NCI-H748 treated with DMSO at 0.1 percent for 48 hours (cell line): ENCODE data around the gene KCTD19.

ENCODE experiments used
- DNase-seq: peaks from one replicate; lab custom pipeline; 2025; lab: John Stamatoyannopoulos, UW

KCTD19 gene

GRCh38 chr16:67283039-67283825 lies 43.3 kb downstream of the KCTD19 start:
- DNase-seq = no peak

GRCh38 chr16:67282447-67282805 lies 44.1 kb downstream of the KCTD19 start:
- no peak for DNase-seq

- no peak for DNase-seq
These were observed 44.8 kb downstream of the KCTD19 start for GRCh38 chr16:67281536-67282446.

- no peak for DNase-seq
These were observed 46.2 kb downstream of the KCTD19 start for GRCh38 chr16:67280090-67281015.

GRCh38 chr16:67279296-67280089 lies 47.0 kb downstream of the KCTD19 start, which contains the start of gene PLEKHG4:
TSS of gene PLEKHG4 (plus strand) at chr16:67279532. CDS start at chr16:67280045, 513 bp downstream.
- peak; percentile 15 for DNase-seq

- DNase-seq = no peak
These were observed 47.7 kb downstream of the KCTD19 start for GRCh38 chr16:67278773-67279295.

GRCh38 chr16:67277999-67278772 lies 48.4 kb downstream of the KCTD19 start:
- no peak for DNase-seq

- no peak for DNase-seq
These were observed 49.1 kb downstream of the KCTD19 start for GRCh38 chr16:67277294-67277998.

- no peak for DNase-seq
These were observed 51.2 kb downstream of the KCTD19 start for GRCh38 chr16:67275321-67275720.

GRCh38 chr16:67271446-67271845 lies 55.1 kb downstream of the KCTD19 start:
- DNase-seq = no peak

- no peak for DNase-seq
These were observed 55.6 kb downstream of the KCTD19 start for GRCh38 chr16:67270931-67271338.

GRCh38 chr16:67269766-67270165 lies 56.8 kb downstream of the KCTD19 start:
- no peak for DNase-seq

- no peak for DNase-seq
These were observed 58.4 kb downstream of the KCTD19 start for GRCh38 chr16:67268136-67268579.

- DNase-seq = no peak
These were observed 60.7 kb downstream of the KCTD19 start for GRCh38 chr16:67265834-67266233.

GRCh38 chr16:67264866-67265265 lies 61.7 kb downstream of the KCTD19 start:
- DNase-seq = no peak

GRCh38 chr16:67264277-67264676 lies 62.3 kb downstream of the KCTD19 start:
- DNase-seq = no peak

GRCh38 chr16:67263201-67263600 lies 63.3 kb downstream of the KCTD19 start:
- DNase-seq = no peak

- no peak for DNase-seq
These were observed 66.0 kb downstream of the KCTD19 start for GRCh38 chr16:67260426-67261063.

- no peak for DNase-seq
These were observed 66.8 kb downstream of the KCTD19 start for GRCh38 chr16:67259705-67260104.
